A172 (cell line): ENCODE results near the gene SCN2B. TPM values are rescaled to one million over a fixed set of nuclear protein-coding genes. Genes with fewer than 3 reads are reported as not detected.

Experiments used
- DNase-seq: peaks from one replicate; pipeline ENCODE4 v3.0.0-alpha.2; 2015; ENCODE audit warnings: low spot score
- total RNA-seq: library from RNA; depleted of rRNA; stranded (reverse); fragments of >200 nt; shearing (Covaris generic); gene quantifications from 2 replicates; pipeline ENCODE4 v1.2.3, GENCODE V29; 2014; rRNA removed

The SCN2B gene
- total RNA-seq, 1 experiment from 2014 or later, result not detected

GRCh38 chr11:118135051-118135795 lies 41.2 kb downstream of the SCN2B start:
- DNase-seq, result no peak

DNA sequence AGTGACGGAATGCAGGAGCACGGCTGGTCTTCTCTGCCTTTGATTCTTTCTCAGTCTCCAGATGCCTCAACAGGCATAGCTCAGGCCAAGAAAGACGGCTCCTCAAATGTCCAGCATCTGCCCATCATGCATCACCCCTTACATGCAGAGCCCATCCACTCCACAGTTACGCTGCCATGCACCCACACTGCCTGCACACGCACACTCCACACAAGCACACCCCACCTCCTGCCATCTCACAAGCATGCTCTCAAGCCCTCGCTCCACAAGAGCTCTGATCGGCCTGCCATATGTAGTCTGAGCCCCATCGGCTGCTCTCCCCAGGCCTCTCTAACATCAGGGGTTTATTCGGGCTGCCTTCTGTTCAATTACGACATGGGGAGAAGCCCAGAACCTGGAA lies 42.6 kb downstream of the SCN2B start:
- no peak for DNase-seq

DNA sequence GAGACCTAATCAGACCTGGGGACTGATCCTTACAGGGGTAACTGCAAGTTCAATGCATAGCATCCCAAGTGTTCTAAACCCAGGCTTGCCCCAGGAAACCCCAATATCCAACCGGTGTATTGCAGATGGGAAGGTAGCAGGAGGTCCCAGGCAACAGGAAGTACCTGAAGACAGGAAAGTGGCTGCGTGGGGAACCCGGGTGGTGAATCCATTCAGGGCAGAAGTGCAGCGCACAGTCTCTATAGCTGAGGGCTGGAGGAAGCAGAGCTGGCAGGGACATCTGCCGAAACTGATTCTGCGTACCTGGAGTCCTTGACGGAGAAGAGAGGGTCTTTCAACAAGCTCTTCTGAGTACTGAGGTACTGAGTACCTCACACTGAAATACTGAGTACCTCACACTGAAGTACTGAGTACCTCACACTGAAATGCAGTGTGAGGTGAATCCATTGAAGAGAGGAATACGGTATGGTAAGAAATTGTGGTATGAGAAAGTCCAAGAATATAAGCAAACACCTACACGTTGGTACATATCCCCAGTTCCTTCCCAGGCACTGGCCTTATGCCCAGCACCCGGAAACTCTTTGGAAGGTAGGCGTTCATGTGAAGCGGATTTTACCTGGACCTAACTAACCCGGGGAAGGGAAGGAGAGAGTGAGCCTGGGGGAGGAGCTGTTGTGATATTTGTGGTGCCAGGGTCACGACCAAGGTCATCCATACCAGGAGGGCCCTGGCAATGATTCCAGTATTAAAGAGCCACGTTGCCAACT lies 43.9 kb downstream of the SCN2B start:
- DNase-seq, result no peak

GRCh38 chr11:118129471-118130172 lies 46.8 kb downstream of the SCN2B start:
- DNase-seq, result no peak

DNA sequence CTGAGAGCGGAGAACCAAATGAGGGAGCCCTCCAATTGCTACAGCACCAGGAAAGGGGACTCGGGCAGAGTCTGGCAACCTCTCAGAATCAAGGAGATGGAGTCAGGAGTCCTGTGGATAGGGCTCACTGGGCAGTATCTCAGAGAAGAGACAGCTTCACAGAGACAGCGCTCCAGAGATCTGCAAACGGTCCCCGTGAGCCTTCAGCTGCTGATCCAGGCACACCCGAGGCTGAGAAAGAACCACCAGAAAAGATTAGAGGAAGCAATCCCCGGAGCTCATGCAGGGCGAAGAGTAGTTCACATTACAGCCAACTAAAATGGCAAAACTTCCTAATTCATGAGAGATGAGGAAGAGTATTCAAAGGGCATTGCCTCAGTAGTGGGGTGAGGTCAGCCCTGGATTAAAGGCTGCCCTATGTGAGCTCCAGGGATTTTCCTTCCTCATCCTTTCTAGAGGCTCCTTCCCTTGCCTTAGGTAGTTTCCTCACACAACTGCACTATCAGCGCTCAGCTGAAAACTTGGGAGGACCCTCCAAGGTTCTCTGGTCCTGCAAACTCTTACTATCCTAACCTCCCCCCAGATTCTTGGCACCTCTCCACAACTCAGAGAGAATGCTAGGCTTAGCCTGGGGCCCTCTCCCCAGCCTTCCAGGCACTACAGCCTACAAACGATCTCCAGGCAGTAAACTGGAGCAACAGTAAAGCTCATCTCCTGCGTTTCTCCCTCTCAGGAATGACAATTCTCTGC lies 47.5 kb downstream of the SCN2B start:
- no peak for DNase-seq

DNA sequence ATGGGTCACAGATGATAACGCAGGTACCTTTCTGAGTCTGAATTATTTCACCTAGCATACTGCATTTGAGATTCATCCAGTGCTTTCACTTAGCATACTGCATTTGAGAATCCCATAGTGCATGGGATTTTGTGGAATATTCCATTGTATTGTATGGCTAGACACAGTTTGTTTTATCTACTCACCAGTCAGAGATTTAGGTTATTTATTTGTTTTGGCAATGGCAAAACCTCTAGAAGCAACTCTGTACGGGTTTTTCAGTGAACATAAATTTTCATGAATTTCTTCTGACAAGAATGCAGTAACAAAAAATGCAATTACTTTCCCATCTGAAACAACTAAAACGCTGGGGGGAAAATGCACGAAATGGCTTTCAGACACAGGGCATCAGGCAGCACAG lies 48.1 kb downstream of the SCN2B start:
- no peak for DNase-seq

DNA sequence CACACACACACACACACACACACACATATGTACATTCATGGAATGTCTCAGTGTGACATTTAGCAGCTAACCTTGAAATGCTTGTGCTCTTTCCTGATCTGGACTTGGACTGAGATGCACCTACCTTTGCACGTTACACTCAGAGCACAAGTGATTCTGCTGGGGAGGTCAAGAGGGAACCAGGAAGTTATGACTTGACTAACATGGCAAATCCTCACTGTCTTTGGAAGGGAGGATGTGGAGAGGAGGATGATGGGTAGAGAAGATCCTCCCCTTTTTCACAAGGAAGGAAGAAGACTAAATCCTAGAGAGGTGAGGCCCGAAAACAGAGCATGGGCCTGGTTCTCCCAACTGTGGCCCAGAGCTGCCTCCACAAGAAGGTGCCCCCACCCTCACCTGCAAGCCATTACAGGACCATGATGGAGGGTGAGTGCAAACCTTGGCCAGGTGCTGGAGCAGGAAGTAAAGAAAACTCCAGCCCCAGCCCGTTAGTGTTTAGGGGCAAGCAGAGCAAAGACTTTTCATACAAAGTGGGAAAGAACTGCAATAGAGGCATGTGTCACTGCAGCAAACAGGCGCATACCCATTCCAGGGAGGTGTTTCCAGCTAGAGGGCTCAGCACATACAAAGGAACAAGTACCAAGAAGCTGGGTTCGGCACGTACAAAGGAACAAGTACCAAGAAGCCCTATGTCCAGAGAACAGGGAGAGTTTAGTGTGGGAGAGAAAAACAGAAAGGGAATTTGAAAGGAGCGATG lies 50.2 kb downstream of the SCN2B start:
- no peak for DNase-seq

DNA sequence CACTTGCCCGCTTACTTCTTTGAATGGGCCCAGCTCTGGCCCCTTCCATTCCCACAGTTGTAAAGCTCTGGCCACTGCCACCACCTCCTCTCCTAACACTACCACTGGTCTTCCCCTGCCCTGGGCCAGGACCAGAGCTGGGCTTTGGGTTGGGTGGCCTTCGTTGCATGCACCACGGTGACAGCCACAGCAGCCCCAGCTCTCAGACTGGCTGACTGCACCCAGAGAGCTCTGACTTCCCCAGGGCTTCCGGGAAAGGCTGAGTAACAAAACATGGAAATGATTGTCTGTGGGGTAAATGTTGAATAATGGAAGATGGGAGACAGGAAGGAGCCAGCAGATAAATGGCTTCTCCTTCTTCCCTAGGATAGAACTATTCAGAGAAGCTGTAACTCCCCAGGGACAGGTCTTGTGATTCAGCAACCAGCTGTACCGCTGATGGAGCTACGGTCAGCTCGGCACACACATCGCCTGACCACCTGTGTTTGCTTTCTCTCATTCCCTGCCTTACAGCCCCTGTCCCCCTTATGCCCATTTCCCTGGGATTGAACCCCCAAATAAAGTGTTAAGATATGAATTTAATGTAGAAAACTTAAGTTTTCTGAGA lies 51.4 kb downstream of the SCN2B start:
- no peak for DNase-seq

- DNase-seq, result no peak
Observed at GRCh38 chr11:118120793-118121192, 55.6 kb downstream of the SCN2B start.

DNA sequence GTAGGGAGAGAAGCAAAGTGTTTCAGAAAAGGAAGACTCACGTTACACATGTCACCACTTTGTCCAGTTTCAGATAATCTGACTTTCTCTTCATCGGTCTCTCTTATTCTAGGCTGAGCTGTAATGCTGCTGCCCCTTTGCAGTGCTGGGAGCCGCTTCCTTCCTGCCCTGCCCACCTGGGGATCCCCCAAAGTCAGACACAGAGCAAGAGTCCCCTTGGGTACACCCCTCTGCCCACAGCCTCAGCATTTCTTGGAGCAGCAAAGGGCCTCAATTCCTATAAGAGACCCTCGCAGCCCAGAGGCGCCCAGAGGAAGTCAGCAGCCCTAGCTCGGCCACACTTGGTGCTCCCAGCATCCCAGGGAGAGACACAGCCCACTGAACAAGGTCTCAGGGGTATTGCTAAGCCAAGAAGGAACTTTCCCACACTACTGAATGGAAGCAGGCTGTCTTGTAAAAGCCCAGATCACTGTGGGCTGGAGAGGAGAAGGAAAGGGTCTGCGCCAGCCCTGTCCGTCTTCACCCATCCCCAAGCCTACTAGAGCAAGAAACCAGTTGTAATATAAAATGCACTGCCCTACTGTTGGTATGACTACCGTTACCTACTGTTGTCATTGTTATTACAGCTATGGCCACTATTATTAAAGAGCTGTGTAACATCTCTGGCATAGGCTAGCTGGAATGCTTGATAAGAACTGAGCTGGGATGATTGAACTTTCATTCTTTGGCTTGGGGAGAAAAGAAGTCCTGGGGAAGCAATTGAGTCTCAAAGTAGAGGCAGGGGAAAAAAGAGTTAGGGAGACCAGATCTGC lies 58.4 kb downstream of the SCN2B start:
- no peak for DNase-seq

GRCh38 chr11:118115048-118115447 lies 61.4 kb downstream of the SCN2B start:
- no peak for DNase-seq

DNA sequence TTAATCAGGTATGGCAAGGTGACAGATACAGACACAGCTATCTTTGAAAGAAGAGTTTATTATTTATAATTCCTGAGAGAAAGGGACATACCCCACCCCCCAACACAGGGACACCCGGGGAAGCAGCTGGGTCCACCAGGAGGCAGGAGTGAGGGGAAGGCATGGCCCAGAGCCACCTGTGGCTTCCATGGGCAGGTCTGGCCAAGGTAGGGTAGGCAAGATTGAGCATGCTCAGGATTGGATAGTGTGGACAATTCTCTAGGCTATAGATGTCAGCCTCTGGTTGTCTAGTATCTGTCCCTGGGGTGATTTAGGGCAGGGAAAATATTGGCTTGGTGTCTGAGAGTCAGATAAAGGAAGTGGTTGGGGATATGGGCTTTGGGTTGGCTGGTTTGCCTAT lies 62.2 kb downstream of the SCN2B start:
- DNase-seq, result no peak

- no peak for DNase-seq
Observed at GRCh38 chr11:118112711-118113430, 63.6 kb downstream of the SCN2B start.

Other genes with a start within 250 kb of the SCN2B start
- gene TMPRSS13, start 247.2 kb downstream of the SCN2B start, total RNA-seq, result not detected in 2 replicates
- gene IL10RA, start 190.2 kb downstream of the SCN2B start, total RNA-seq, result 0.12 TPM in 1 of 2 replicates, not detected in the other
- not detected in 2 replicates for gene TMPRSS4, start 99.6 kb downstream of the SCN2B start, total RNA-seq
- gene SMIM35, start 89.7 kb downstream of the SCN2B start, total RNA-seq, result not detected in 2 replicates
- 0.84 TPM in 1 of 2 replicates, not detected in the other for gene SCN4B, start 23.8 kb downstream of the SCN2B start, total RNA-seq
- gene JAML, start 48.4 kb upstream of the SCN2B start, total RNA-seq, result not detected in 2 replicates
- 1.8 and 2.0 TPM in 2 replicates for gene MPZL3, start 75.7 kb upstream of the SCN2B start, total RNA-seq
- gene MPZL2, start 87.7 kb upstream of the SCN2B start, total RNA-seq, result not detected in 2 replicates
- not detected in 2 replicates for gene CD3E, start 128.1 kb upstream of the SCN2B start, total RNA-seq
- not detected in 2 replicates for gene CD3D, start 166.1 kb upstream of the SCN2B start, total RNA-seq
- not detected in 2 replicates for gene CD3G, start 167.7 kb upstream of the SCN2B start, total RNA-seq
- gene UBE4A, start 183.0 kb upstream of the SCN2B start, total RNA-seq, result 24.8 and 25.4 TPM in 2 replicates
- 49.2 and 49.7 TPM in 2 replicates for gene ATP5MG, start 225.0 kb upstream of the SCN2B start, total RNA-seq